SK-N-SH treated with all-trans-retinoic acid at 6 μM for 48 hours (cell line): ENCODE results near the gene ACKR2.

Experiments
- BACH2 ChIP-seq: fragments of 250-450 bp; sonication (Bioruptor Pico); IDR thresholded peaks from 2 replicates; pipeline ENCODE4 v1.9.0; 2021; ENCODE audit warnings: mild to moderate bottlenecking, borderline replicate concordance
- CSDC2 ChIP-seq: fragments of 250-450 bp; sonication (Bioruptor Pico); IDR thresholded peaks from 2 replicates; pipeline ENCODE4 v1.5.0; 2020; ENCODE audit warnings: mild to moderate bottlenecking, moderate library complexity
- ISL1 ChIP-seq: fragments of 250-450 bp; sonication (Bioruptor Pico); IDR thresholded peaks from 2 replicates; pipeline ENCODE4 v2.1.2; 2022; ENCODE audit warnings: mild to moderate bottlenecking, moderate library complexity
- PATZ1 ChIP-seq: fragments of 250-450 bp; sonication (Bioruptor Pico); IDR thresholded peaks from 2 replicates; pipeline ENCODE4 v1.8.0; 2020; ENCODE audit warnings: mild to moderate bottlenecking, moderate library complexity, borderline replicate concordance
- ZC3H10 ChIP-seq: fragments of 250-450 bp; sonication (Bioruptor Pico); IDR thresholded peaks from 2 replicates; pipeline ENCODE4 v1.5.1; 2021; ENCODE audit warnings: mild to moderate bottlenecking, moderate library complexity
- ZFP30 ChIP-seq: fragments of 450-650 bp; formaldehyde crosslinking; IDR thresholded peaks from 2 replicates; pipeline ENCODE4 v1.5.0; 2022; ENCODE audit warnings: mild to moderate bottlenecking, moderate library complexity

GRCh38 chr3:42804106-42804830 lies 5.0 kb upstream of the ACKR2 start, which contains the start of gene HIGD1A:
- TF ChIP-seq BACH2 (CRISPR knock-in tag) = no peak
- TF ChIP-seq CSDC2 (CRISPR knock-in tag) = no peak
- no peak for TF ChIP-seq ZC3H10
- TF ChIP-seq ISL1 (CRISPR knock-in tag) = no peak
- TF ChIP-seq ZFP30 (CRISPR knock-in tag) = no peak
- TF ChIP-seq PATZ1 = no peak
